IPS DF 19.7 (cell line): ENCODE results near the gene MYO7B.

ENCODE experiments used
- DNase-seq: peaks from one replicate; pipeline ENCODE4 v3.0.0-alpha.2; 2013; ENCODE audit warnings: low read depth, low spot score

MYO7B gene

DNA sequence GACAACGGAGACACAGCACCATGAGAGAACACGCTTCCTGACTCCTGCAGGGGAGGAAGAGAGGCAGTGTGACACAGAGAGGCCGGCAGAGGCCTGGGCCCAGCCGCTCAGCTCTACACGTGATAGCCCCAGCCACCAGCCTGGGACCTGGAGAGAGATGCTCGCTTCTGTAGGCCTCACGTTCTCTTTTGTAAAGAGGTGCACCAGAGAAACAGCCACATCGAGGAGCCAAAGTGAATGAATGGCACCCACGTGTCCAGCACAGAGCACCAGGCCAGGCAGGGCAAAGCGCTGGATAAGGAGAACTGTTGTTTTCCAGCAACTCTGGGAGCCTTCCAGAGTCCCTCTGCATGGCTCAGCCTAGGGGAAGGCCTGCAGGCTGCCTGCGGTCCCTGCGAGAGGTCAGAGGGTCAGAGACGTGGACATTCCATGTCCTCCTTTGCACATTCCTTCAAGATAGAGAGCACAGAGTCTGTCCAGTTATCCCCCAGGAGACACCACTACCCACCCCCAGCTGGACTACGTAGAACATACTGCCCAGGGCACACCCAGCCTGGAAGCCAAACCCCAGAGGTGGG, 125.7 kb downstream of the MYO7B start:
- DNase-seq: no peak

DNA sequence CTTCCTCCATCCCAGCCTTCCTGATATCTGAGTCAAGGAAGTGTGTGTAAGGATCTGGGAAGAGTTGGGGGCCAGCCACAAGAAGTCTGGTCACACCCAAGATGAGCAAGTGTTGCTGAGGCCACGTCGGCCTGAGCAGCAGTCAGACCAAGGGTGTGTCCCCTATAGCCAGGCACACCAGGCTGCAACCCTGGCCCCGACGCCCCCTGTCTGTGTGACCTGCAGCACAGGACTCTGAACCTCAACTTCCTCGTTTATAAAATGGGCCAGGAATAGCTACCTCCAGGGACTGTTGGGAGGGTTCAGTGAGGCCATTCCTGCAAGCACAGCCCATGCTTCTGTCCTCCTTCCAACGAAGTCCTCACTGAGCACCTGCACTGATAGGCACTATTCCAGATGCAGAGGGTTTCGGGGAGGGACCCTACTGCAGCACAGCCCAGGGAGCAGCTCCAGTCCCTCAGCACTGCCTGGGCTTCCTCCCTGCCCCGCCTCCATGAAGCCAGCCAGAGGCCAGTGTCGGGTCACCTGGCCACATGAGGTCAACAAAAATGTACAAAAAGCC, 126.5 kb downstream of the MYO7B start:
- DNase-seq: no peak

DNA sequence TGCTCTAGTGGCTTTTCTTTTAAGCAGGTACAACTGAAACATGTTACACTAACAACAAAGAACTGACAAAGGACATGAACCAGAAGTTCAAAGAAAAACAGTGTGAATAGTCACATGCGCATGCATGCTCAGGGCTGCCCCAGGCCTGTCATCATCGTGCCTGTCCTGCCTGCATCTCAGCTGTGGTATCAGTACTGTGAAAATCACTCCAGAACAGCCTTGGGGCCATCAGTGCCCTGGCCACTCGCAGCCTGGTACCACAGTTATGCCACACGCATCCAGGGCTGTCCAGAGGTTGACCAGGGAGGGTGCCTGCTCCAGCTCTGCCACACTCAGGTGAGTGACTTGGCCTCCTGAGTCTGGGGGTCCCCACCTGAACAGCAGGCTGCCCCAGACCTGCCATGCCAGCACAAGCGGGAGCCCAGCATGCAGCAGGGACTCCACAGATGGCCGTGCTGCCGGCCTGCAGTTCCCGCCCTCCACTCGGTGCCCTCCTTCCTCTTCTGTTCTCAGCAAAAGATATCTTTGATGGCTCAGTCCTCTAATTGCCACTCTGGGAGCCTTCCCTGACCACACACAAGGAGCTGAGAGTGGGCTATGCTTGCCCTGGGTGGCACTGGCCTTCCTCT, 127.6 kb downstream of the MYO7B start:
- no peak for DNase-seq

GRCh38 chr2:127663566-127664064, 128.1 kb downstream of the MYO7B start:
- DNase-seq: no peak

DNA sequence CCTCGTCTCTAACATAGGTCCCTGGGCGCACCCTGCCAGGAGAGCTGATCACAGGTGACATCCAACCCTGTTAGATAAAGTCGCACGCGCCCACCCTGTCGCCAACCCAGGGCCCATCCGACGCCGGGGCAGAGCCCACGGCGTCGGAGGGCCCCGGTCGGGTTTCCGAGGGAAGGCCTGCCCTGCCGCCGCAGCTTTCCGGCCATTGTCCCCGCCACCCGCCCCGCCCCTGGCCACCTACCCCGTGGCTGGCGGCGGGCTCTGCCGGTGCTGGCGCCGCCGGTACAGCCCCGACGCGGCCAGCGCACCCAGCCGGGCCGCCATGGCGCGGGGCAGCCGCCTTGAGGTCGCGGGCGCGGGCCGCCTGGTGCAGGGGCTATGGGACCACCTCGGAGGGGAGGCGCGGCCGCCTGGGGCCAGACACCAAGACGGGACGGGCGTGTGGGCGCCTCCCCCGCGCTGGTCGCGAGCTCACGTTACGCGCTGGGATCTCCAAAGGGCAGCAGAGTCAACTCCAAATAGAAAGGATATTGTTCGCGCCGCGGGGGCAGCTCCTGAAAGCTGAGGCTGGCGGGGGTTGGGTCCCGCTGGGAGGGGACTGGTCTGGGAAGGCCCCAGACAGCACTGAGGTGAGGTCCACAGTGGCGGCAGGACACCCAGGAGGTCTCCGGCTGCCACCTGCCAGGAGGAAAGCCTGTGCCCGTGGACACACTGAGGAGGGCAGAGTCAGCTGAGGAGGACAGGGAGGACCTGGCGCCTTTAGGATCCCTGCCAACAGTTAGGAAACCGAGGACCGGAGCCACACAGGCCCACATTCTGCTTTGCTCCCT, 128.8 kb downstream of the MYO7B start:
- DNase-seq: no peak

DNA sequence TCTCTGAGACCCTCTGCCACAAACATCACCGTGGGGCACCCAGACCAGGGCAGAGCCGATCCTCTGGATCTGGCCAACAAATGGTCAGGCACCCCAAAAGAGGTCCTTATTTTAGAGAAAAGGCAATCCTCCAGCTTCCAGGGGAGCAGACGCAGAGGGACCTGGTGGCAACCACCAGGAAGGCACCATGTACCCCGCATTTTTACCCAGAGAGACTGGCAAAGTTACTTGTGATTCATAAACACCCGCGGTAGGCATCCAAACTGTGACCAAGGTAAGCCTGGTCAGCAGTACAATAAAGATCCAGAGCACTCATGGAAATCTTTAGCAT, 129.4 kb downstream of the MYO7B start:
- no peak for DNase-seq

DNA sequence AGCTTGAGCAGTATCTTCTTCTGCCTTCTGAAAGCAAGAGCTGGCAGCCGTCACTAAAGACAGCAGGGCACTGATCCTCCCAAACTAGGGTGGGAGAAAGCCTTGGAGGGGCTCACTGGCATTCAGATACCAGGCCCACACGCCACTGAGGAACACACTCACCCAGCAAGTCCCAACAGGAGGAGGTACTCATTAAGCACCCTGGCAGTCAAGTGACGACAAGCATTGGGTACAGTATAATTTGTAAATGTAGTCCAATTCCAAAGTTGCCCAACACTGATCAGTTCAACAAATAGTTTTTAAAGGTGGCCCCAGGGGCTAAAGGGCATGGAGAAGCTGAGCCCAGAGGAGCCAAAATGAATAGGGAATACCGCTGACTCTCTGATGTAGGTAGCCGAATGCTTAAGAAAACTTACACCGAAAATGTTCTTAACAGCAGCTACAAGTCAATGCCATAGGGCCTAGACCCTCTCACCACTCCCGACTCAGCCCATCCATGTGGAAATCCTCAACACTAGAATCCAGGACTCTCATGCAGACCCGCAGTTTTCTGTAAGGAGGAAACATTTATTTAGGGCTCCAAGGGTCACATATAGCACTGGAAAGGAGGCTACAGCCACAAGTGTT, 129.9 kb downstream of the MYO7B start:
- DNase-seq: no peak

- DNase-seq: no peak
These were observed 133.6 kb downstream of the MYO7B start for GRCh38 chr2:127669056-127669455.

DNA sequence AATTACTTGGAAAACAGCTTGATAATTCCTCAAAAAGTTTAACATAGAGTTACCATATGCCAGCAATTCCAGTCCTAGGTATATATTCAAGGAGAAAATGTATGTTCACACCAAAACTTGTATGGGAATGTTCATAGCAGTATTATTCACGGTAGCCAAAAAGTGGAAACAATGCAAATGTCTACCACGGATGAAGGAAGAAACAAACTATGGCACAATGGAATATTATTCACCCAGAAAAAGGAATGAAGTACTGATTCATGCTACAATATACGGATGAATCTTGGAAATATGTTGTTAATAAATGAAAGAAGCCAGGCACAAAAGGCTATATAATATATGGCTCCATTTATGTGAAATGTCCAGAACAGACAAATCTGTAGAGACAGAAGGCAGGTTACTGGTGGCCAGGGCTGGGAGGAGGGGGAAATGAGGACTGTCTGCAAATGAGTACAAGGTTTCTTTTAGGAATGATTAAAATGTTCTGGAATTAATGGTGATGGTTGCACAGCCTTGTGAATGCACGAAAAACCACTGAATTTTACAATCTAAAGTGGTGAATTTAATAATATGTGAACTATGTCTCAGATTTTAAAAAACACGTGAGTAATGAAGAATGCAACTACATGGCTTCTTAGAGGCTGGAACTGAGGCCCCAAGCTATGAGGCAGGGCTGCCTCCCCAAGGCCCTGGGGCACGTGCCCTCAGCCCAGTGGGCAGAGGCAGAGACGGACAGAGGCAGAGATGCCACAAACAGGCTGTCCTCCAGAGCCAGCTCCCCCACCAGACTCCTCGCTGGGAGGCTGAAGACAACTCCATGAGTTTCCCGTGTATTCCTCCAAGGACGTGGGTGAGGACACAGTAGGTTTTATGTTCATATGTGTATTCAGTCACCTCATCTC, 134.8 kb downstream of the MYO7B start:
- DNase-seq: no peak

- DNase-seq: no peak
These were observed 135.4 kb downstream of the MYO7B start for GRCh38 chr2:127670957-127671290.

DNA sequence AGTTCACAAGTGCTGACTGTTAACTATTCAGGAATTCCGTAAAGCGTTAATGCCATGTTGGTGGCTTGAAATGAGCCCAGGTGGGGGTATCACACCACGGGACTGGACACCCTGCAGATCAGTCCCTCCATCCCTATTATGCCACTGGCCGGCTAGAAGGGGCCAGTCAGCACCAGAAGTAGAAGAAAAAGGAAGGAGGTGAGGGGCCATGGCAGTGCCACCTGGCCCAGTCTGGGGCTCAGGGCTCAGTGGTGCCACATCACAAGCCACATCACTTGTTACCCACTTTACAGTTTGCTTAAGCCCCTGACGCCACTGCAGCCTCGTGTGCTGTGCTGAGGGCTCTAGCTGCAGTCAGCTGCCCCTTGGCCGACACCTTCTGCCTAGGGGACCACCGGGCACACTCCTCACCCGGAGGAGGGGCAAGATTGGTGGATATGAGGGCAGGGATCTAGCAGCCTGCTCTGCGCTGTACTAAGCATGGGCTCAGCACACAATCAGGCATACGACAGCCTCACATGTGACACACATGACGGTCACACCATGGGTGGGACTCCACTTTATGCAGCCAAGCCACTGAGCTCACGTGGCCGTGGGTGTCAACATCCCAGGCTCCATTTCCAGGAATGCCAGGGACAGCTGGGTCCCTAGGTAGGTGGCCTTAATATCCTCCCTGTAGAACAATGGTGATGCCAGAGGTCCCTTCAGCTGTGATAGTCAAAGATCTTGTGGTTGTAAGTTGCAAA, 136.2 kb downstream of the MYO7B start:
- DNase-seq: no peak

GRCh38 chr2:127672341-127673224, 137.1 kb downstream of the MYO7B start:
- no peak for DNase-seq

GRCh38 chr2:127673291-127674069, 138.0 kb downstream of the MYO7B start:
- DNase-seq: no peak

DNA sequence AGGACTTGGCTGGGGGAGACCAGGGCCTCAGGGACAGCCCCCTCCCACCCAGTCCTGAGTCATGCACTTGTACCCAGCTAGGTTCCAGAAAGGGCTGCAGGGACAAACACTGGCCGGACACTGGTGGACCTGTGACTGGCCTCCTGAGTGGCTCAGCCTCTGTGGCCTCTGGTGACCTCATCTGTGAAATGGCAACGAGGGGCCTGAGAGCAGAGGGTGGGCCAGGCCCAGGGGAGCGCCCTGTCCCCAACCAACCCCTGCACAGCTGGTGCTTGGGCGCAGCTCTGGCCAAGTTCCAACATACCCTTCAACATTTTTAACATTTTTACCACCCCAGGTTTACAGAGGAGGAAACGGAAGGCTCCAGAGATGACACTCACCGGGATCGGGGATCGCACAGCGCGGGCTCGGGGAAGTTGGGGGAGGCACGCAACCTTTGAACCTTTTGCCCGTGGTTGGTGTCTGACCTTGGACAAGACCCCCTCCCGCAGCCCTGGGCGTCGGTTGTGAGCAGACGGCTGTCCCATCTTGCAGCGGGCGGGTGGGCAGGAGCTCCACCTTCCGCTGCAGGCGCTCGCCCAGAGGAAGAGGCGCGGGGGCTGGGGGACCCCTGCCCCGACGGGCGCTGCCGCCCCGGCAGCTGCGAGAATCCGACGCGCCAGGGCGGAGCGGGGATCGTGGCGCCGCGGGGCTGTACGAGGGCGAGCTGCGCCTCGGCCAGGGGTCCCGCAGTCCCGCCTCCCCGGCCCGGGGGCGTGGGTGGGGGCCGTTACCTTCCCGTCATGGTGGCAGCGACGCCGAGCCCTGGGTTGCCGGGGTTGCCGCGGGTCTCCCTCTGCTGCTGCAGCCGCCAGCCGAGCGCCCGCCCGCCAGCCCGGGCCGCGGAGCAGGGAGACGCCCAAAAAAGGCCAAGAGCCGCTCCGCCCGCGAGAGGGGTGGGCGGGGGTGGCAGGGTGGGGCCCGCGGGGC, 139.0 kb downstream of the MYO7B start:
- no peak for DNase-seq

- no peak for DNase-seq
These were observed 140.1 kb downstream of the MYO7B start, which contains the start of gene LIMS2 for GRCh38 chr2:127675331-127676261. TSS of gene LIMS2 (minus strand) at chr2:127675530. CDS start at chr2:127675024, 506 bp downstream.

DNA sequence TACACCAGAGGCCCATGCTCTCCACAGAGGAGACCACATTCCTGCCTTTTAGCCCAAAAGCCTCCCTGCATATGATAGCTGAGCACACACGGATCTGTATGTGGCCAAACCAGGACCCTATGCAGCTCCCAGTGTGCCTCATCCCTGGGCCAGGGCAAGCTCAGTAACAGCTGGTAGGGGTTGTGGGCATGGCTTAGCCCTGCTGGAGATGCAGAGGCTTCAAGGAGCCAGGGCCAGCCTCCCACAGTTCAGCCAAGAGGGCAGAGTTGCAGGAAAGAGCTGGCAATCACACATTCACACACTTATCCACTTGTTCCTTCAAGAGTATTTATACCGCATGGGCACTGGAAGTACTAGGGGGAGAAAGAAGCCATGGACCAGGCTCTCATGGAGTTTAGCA, 141.4 kb downstream of the MYO7B start:
- DNase-seq: no peak
